Adrenal gland (tissue), 12 donors: ENCODE data around the gene ATP13A4. TPM values are rescaled to one million over a fixed set of nuclear protein-coding genes. Genes with fewer than 3 reads are reported as not detected.

Experiments
- DNase-seq, 7 donors: peaks; one replicate each; pipeline ENCODE4 v3.0.0-alpha.2; 2019 to 2020
- H3K27ac ChIP-seq, 5 donors: fragments of 200-600 bp; sonication (generic) in 4 of 5; 1 replicate in 3 of 5; 2 replicates in 2 of 5; pipeline versions ENCODE4 v1.5.1 to v1.8.0; 2016 to 2020; ENCODE audit warnings: mild to moderate bottlenecking in 1 of 5
- H3K27me3 ChIP-seq: fragments of 200-600 bp; 2 replicates; pipeline ENCODE4 v1.8.0; 2021
- H3K36me3 ChIP-seq, 2 donors: fragments of 200-600 bp; replicated peaks in 1 of 2; 1 replicate in 1 of 2; 2 replicates in 1 of 2; pipeline versions ENCODE4 v1.5.1 to v1.8.0; 2018 to 2022
- H3K4me1 ChIP-seq, 2 donors: fragments of 200-600 bp; replicated peaks in 1 of 2; 1 replicate in 1 of 2; 2 replicates in 1 of 2; pipeline versions ENCODE4 v1.5.1 to v1.8.0; 2018 to 2021
- H3K4me3 ChIP-seq, 4 donors: fragments of 200-600 bp; sonication (generic) in 3 of 4; one replicate each; pipeline ENCODE4 v1.5.1; 2016 to 2018
- H3K9me3 ChIP-seq, 3 donors: fragments of 200-600 bp; sonication (generic) in 1 of 3; replicated peaks in 1 of 3; 1 replicate in 2 of 3; 2 replicates in 1 of 3; pipeline versions ENCODE4 v1.5.1 to v1.8.0; 2016 to 2021
- CTCF ChIP-seq, 6 experiments: fragments of 450-650 bp in 4 of 6; fragments of 200-600 bp in 2 of 6; sonication (generic) in 1 of 6; IDR thresholded peaks; 1 replicate in 5 of 6; 2 replicates in 1 of 6; pipeline versions ENCODE4 v1.5.1 to v1.8.0; 2016 to 2021; ENCODE audit warnings: antibody characterized with exemption in 6 of 6, mild to moderate bottlenecking in 2 of 6, moderate library complexity in 1 of 6
- POLR2A ChIP-seq, 2 donors: fragments of 450-650 bp; IDR thresholded peaks; one replicate each; pipeline ENCODE4 v1.6.1; 2017; ENCODE audit warnings: antibody characterized with exemption in 2 of 2, mild to moderate bottlenecking in 2 of 2, moderate library complexity in 1 of 2
- WGBS, 4 donors: extraction: QIAGEN DNeasy Blood & Tissue Kit in 2 of 4; methylation state at CpG; one replicate each; pipeline versions ENCODE4 v1.1.5 to v1.1.7; 2013 to 2017; 5-methylcytosine and 5-hydroxymethylcytosine counted together
- intact Hi-C, 2 donors: fragments of 100-400 bp; cut with DNase I; formaldehyde crosslinking; loops; one replicate each; pipeline versions ENCODE4 v1.14.1 to v1.15.0; 2022 to 2023
- polyA plus RNA-seq, 3 donors: library from polyadenylated mRNA; stranded (reverse); fragments of 200-250 nt in 2 of 3; fragments of 350-450 nt in 1 of 3; fragmentation: Illumina TruSeq in 1 of 3; extraction: RNeasy Lipid Tissue Mini Kit (QIAGEN cat#74804) in 1 of 3; gene quantifications; one replicate each; pipeline ENCODE4 v1.2.3, GENCODE V29; 2013 to 2014
- total RNA-seq, 9 donors: library from RNA; depleted of rRNA in 4 of 9; stranded (reverse); fragments of >200 nt in 4 of 9; fragments of 120-200 nt in 1 of 9; fragmentation: NEBNext Ultra II Directional in 1 of 9; extraction: Animal tissue kit (Norgen Biotek cat#: 25700) in 1 of 9; gene quantifications; one replicate each; pipeline versions ENCODE4 v1.1.0 to v1.2.4, GENCODE V29; 2013 to 2023
- donor health status: healthy with polysubstance abuse.
- donor health status: Bipolar disorder and iron deficiency.
- donor health status: DM: yes; HTN: yes; CAD: no.
- donor health status: DM: no; HTN: no; CAD: no.
- donor health status: DM: no; HTN: no; CAD: no.
- donor health status: DM: yes; HTN: yes; CAD: no.

The ATP13A4 gene
- total and polyA plus RNA-seq, 12 donors = 0.14 to 2.9 (median 0.57) TPM; not detected in 1

DNA sequence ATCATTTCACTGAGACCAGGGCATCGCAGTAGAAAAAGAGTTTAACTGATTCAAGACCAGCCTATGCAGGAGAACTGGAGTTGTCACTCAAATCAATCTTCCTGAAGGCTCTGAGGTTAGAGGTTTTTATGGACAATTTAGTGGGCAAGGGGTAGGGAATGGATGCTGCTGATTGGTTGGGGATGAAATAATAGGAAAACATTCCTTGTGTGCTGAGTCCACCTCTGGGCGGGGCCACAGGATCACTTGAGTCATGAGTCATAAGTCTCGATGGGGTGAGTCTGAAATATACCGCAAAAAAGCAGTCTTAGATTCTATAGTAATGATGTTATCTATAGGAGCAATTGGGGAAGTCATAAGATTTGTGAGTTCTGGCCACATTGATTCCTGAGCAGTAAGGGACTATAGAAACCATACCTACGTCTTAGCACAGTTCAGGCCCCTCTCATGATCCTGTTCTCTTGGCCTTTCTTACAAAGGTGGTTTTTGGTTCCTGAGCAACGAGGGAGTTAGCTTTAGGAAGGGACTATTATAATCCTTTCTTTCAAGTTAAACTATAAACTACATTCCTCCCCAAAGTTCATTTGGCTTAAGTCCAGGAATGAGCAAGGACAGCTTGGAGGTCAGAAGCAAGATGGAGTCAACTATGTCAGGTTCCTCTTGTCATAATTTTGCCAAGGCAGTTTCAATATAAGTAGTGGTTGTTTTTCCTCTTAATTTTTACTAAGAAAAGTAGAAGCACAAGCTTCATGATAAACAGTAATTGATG, 35.6 kb upstream of the ATP13A4 start:
- no peak for DNase-seq
- Histone ChIP-seq H3K36me3 (no peaks in the 10 kb centered on the region), H3K4me3 (no peak overlapping the region), H3K27ac (no peak overlapping the region), H3K27me3 (no peaks in the 10 kb centered on the region), H3K4me1 (peaks cover 14 to 19% of the 10 kb centered on the region in 2 donors), H3K9me3 (no peaks in the 10 kb centered on the region)
- WGBS, 4 donors = 84 to 91% (median 88%) methylated on average over 6 of the region's 6 CpGs
- TF ChIP-seq POLR2A (IDR thresholded peaks at IDR 0.05) (no peak), CTCF (IDR thresholded peaks at IDR 0.05) (no peak)
- intact Hi-C loops = no loop called here

DNA sequence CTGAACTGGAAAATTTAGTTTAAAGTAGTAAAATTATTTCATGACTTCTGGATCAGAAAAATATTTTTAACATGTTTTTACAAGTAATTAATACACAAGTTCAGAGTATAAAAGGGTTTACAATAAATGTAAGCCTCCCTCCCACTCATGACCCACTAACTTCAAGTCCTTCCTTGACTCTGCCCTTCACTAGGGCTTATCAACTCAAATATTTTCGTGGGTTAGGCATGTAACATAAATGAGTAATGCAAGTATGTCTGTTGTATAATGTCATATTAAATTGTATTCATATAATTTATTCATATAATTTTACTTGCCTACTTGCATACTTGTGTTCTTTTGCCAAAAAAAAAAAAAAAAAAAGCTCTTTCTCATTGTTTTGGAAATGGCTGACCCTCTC, 34.9 kb upstream of the ATP13A4 start:
- no peak overlapping the region for H3K27ac ChIP-seq
- H3K4me3 ChIP-seq = no peak overlapping the region
- H3K27me3 ChIP-seq = no peaks in the 10 kb centered on the region
- 53 to 62% (median 57%) methylated on average over 1 of the region's 1 CpG for WGBS, 4 donors
- intact Hi-C loops = no loop called here
- H3K4me1 ChIP-seq = peaks cover 10 to 12% of the 10 kb centered on the region in 2 donors
- H3K9me3 ChIP-seq = no peaks in the 10 kb centered on the region
- TF ChIP-seq CTCF (IDR thresholded peaks at IDR 0.05) (no peak), POLR2A (IDR thresholded peaks at IDR 0.05) (no peak)
- DNase-seq = no peak
- H3K36me3 ChIP-seq = no peaks in the 10 kb centered on the region

DNA sequence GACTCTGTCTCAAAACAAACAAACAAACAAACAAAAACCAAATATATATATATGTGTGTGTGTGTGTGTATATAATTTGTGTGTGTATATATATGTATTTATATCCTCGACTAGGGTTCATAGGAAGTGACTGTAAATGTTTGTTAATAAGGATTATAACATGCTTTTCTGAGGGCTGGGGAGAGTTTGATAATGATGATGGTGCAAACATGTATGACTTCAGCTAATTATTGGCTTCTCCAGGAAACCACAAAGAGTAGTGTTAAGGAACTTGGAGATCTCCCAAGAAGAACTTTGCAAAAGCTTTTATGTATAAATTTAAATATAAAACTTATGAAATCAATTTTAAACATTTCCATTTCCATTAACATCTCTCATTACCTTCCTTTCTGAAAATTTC, 34.4 kb upstream of the ATP13A4 start:
- TF ChIP-seq POLR2A (IDR thresholded peaks at IDR 0.05) = no peak
- TF ChIP-seq CTCF (IDR thresholded peaks at IDR 0.05) = no peak
- Histone ChIP-seq H3K36me3 (no peaks in the 10 kb centered on the region), H3K9me3 (no peaks in the 10 kb centered on the region), H3K4me1 (peaks cover 5 to 8% of the 10 kb centered on the region in 2 donors), H3K4me3 (no peak overlapping the region), H3K27ac (no peak overlapping the region), H3K27me3 (no peaks in the 10 kb centered on the region)
- WGBS, 4 donors = 61 to 68% (median 66%) methylated on average over 1 of the region's 1 CpG
- intact Hi-C loops = no loop called here
- no peak for DNase-seq

DNA sequence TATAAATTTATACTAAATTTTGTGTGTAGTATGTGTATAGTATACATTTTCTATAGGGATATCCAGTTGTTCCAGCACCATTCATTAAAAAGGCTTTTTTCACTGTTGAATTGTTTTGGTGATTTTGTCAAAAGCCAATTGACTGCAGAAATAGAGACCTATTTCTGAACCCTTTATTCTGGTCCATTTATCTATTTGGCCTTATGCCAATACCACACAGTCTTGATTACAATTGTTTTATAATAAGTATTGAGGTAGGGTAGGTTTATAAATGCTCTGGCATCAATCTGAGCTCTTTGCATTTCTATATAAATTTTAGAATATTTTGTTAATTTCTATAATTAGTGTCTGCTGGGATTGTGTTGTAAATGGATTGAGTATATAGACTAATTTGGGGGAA, 31.8 kb upstream of the ATP13A4 start:
- Histone ChIP-seq H3K4me3 (no peak overlapping the region), H3K9me3 (no peaks in the 10 kb centered on the region), H3K4me1 (no peaks in the 10 kb centered on the region), H3K27ac (no peak overlapping the region), H3K36me3 (no peaks in the 10 kb centered on the region), H3K27me3 (no peaks in the 10 kb centered on the region)
- no peak for DNase-seq
- TF ChIP-seq POLR2A (IDR thresholded peaks at IDR 0.05) (no peak), CTCF (IDR thresholded peaks at IDR 0.05) (no peak)
- intact Hi-C loops = no loop called here
